ENCODE data around the gene ODC1. TPM values are rescaled to one million over a fixed set of nuclear protein-coding genes. Genes with fewer than 3 reads are reported as not detected.

Gene ODC1
- total and polyA plus RNA-seq, 2 of the 4 experiments (the other 2 are of a cell fraction) = 117 to 204 TPM

DNA sequence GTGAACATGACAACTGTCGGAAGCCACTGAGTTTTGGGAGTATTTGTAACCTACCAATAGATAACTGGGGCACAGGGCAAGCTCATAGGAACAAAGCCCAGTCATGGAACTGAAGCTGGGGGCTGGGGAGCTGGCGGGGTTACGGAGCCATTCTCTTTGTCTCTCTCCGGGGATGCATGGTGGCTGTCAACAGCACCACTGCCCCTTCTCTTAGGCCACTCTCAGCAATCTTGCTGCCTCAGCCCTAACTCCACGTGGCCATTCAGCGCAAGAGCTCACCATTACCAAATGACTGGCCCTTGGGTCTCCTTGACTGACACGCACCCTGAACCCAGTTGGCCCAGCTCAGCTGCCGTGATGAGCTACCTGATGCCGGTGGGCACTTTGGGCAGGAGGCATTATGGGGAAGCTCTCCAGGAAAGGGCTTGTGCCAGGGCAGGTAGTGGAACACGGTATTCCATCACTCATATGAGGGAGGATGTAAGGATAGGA, 33.6 kb upstream of the ODC1 start:
- Histone ChIP-seq H4K91ac (ENCODE audit: insufficient read depth, low read depth, low read length) (no peak overlapping the region), H4K8ac (ENCODE audit: low read depth in 2 of 2, low read length in 2 of 2) (no peak overlapping the region), H2AK5ac (ENCODE audit: low read depth, low read length) (no peak overlapping the region), H3K9me1 (ENCODE audit: insufficient read depth, low read length) (no peaks in the 10 kb centered on the region), H3K14ac (replicated peaks; ENCODE audit: low read depth, low read length) (no peak overlapping the region), H2BK20ac (ENCODE audit: low read depth, low read length) (no peak overlapping the region), H2BK120ac (ENCODE audit: low read depth, low read length) (no peak overlapping the region), H3K4me2 (ENCODE audit: low read depth, low read length) (no peak overlapping the region), H3K4ac (ENCODE audit: low read depth, low read length) (no peak overlapping the region), H4K5ac (ENCODE audit: low read depth, low read length) (no peak overlapping the region), H2BK15ac (ENCODE audit: low read depth, low read length) (no peak overlapping the region), H3K79me1 (ENCODE audit: low read depth in 1 of 2, low read length in 2 of 2) (no peaks in the 10 kb centered on the region), H3K27me3 (ENCODE audit: control insufficient read depth, insufficient read depth, low read length) (peaks cover 50% of the 10 kb centered on the region), H3K9ac (ENCODE audit: low read depth, low read length) (no peak overlapping the region), H2AK9ac (replicated peaks; ENCODE audit: low read depth, low read length, poor library complexity) (no peak overlapping the region), H3K23ac (ENCODE audit: low read depth, low read length) (no peak overlapping the region), H3K4me1 (ENCODE audit: control insufficient read depth, insufficient read depth, low read length) (no peaks in the 10 kb centered on the region), H3K27ac (ENCODE audit: insufficient read depth, low read length) (no peak overlapping the region), H3K4me3 (ENCODE audit: insufficient read depth, low read depth, low read length) (no peak overlapping the region), H4K20me1 (ENCODE audit: insufficient read depth, low read length) (no peaks in the 10 kb centered on the region), H2AFZ (replicated peaks; ENCODE audit: low read length, poor library complexity) (no peak overlapping the region), H3K18ac (ENCODE audit: low read depth, low read length) (no peak overlapping the region), H2BK5ac (ENCODE audit: low read depth, low read length, poor library complexity, severe bottlenecking) (no peak overlapping the region), H3K56ac (ENCODE audit: extremely low read depth, insufficient read depth, low read length) (no peak overlapping the region), H3K9me3 (ENCODE audit: control insufficient read depth, insufficient read depth, low read length) (no peaks in the 10 kb centered on the region), H3K36me3 (ENCODE audit: control insufficient read depth, insufficient read depth, low read length) (no peaks in the 10 kb centered on the region)
- ChIA-PET POLR2A (ENCODE audit: unreplicated experiment) (no interaction called here), CTCF (no interaction called here)
- WGBS, 2 experiments (ENCODE audit: extremely low coverage in 2 of 2, insufficient read length in 1 of 2) = 93% methylated on average over 3 of the region's 10 CpGs; no CpG with 5 or more reads in 1 of the 2 experiments
- intact Hi-C loops (cut with micrococcal nuclease) (no loop called here), in situ Hi-C loops (cut with MboI; ENCODE audit: low sequenced_read_pairs) (no loop called here), dilution Hi-C loops (cut with HindIII; ENCODE audit: low sequenced_read_pairs, unreplicated experiment) (no loop called here)
- TF ChIP-seq FOS (IDR thresholded peaks at IDR 0.05; ENCODE audit: low read depth, low read length) (no peak), CEBPB (IDR thresholded peaks at IDR 0.05; ENCODE audit: low read depth, low read length) (no peak), MXI1 (IDR thresholded peaks at IDR 0.05; ENCODE audit: borderline replicate concordance, low read depth, low read length) (no peak), RFX5 (IDR thresholded peaks at IDR 0.05; ENCODE audit: low read depth, low read length) (no peak), MAZ (IDR thresholded peaks at IDR 0.05; ENCODE audit: borderline replicate concordance, low read depth, low read length) (no peak), BHLHE40 (IDR thresholded peaks at IDR 0.05; ENCODE audit: low read depth, low read length) (no peak), SMC3 (IDR thresholded peaks at IDR 0.05; ENCODE audit: low read depth, low read length) (no peak), MAFK (IDR thresholded peaks at IDR 0.05; ENCODE audit: low read depth, low read length) (no peak), NFE2L2 (IDR thresholded peaks at IDR 0.05; ENCODE audit: low read depth, low read length) (no peak)
- TF ChIP-seq, protein P1, sequence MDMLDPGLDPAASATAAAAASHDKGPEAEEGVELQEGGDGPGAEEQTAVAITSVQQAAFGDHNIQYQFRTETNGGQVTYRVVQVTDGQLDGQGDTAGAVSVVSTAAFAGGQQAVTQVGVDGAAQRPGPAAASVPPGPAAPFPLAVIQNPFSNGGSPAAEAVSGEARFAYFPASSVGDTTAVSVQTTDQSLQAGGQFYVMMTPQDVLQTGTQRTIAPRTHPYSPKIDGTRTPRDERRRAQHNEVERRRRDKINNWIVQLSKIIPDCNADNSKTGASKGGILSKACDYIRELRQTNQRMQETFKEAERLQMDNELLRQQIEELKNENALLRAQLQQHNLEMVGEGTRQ (IDR thresholded peaks at IDR 0.05; ENCODE audit: low read depth, low read length) = no peak
- BruUV-seq (replicated peaks) = no TSS peak
- DNase-seq (no peak), ATAC-seq (ENCODE audit: low read depth) (no peak)

All from IMR-90 (cell line).